DOHH2 (cell line): ENCODE measurements around the gene MCF2L2.

ENCODE experiments used
- H3F3A ChIP-seq: fragments of 200-600 bp; sonication (generic), shearing (Covaris generic); 2 replicates; pipeline ENCODE4 v1.6.0; 2016; ENCODE audit warnings: antibody characterized with exemption, mild to moderate bottlenecking; ENCODE audit not compliant: control insufficient read depth, insufficient read depth
- H3K27ac ChIP-seq: fragments of 200-600 bp; sonication (generic); 2 replicates; pipeline ENCODE4 v1.5.1; 2014; ENCODE audit warnings: low read depth, mild to moderate bottlenecking, low read length, moderate library complexity
- H3K27me3 ChIP-seq: fragments of 200-600 bp; sonication (generic); 2 replicates; pipeline ENCODE4 v1.6.1; 2014; ENCODE audit warnings: mild to moderate bottlenecking, low read length, mixed read lengths; ENCODE audit not compliant: control insufficient read depth
- H3K36me3 ChIP-seq: fragments of 200-600 bp; sonication (generic); 2 replicates; pipeline ENCODE4 v1.6.1; 2014; ENCODE audit warnings: mild to moderate bottlenecking, low read length, moderate library complexity, mixed read lengths; ENCODE audit not compliant: control insufficient read depth
- H3K4me1 ChIP-seq: fragments of 200-600 bp; sonication (generic); 2 replicates; pipeline ENCODE4 v1.6.1; 2014; ENCODE audit warnings: mild to moderate bottlenecking, low read length, mixed read lengths; ENCODE audit not compliant: control insufficient read depth
- H3K4me2 ChIP-seq: fragments of 200-600 bp; sonication (generic); 2 replicates; pipeline ENCODE4 v1.6.0; 2014; ENCODE audit warnings: mild to moderate bottlenecking, low read length, moderate library complexity
- H3K4me3 ChIP-seq: fragments of 200-600 bp; sonication (generic); 2 replicates; pipeline ENCODE4 v1.5.1; 2014; ENCODE audit warnings: mild to moderate bottlenecking, low read length, mixed read lengths
- H3K79me2 ChIP-seq: fragments of 200-600 bp; sonication (generic); 2 replicates; pipeline ENCODE4 v1.6.1; 2014; ENCODE audit warnings: mild to moderate bottlenecking, low read length, mixed read lengths; ENCODE audit not compliant: control insufficient read depth
- H3K9me2 ChIP-seq: fragments of 200-600 bp; sonication (generic); replicated peaks from 2 replicates; pipeline ENCODE4 v1.6.1; 2014; ENCODE audit warnings: mild to moderate bottlenecking, low read length, mixed read lengths; ENCODE audit not compliant: control insufficient read depth
- H3K9me3 ChIP-seq: fragments of 200-600 bp; sonication (generic); 2 replicates; pipeline ENCODE4 v1.6.1; 2014; ENCODE audit warnings: antibody characterized with exemption, low read length, mixed read lengths; ENCODE audit not compliant: control insufficient read depth, insufficient read depth
- H4K20me1 ChIP-seq: fragments of 200-600 bp; sonication (generic); 2 replicates; pipeline ENCODE4 v1.6.0; 2014; ENCODE audit warnings: low read depth, mild to moderate bottlenecking, antibody characterized with exemption, low read length, moderate library complexity; ENCODE audit not compliant: control insufficient read depth, insufficient read depth
- EZH2phosphoT487 ChIP-seq: fragments of 200-600 bp; sonication (generic); IDR thresholded peaks from 2 replicates; pipeline ENCODE4 v1.6.1; 2017; ENCODE audit warnings: borderline replicate concordance, mild to moderate bottlenecking, antibody characterized with exemption, low read length, moderate library complexity, mixed read lengths
- TF ChIP-seq, protein P1 (sequence below): fragments of 200-600 bp; sonication (generic); IDR thresholded peaks from one replicate; pipeline ENCODE4 v1.5.1; 2014; ENCODE audit warnings: antibody characterized with exemption, mild to moderate bottlenecking, low read depth, low read length; ENCODE audit not compliant: poor library complexity, severe bottlenecking

MCF2L2 gene

DNA sequence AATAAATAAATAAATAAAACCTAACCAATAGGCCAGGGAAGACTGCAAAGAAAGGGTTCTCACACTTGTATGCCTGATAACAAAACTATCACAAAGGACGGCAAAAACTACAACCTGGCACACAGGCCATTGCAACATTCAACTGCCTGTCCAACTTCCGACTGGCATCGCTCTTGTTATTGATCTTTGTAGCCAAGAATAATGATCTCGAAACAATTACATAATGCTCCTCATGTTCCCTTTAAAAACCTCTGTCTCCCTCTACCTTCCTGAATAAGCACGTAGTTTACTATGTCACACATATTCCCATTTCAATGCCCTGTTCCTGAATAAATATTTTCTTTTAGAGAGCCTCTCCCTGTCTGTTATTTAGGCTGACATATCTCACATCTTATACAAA, 101.1 kb downstream of the MCF2L2 start:
- H3K27me3 ChIP-seq: peaks cover 10% of the 10 kb centered on the region
- no peaks in the 10 kb centered on the region for H3K9me2 ChIP-seq
- H3F3A ChIP-seq: no peaks in the 10 kb centered on the region
- no peak overlapping the region for H3K4me3 ChIP-seq
- no peaks in the 10 kb centered on the region for H3K36me3 ChIP-seq
- no peaks in the 10 kb centered on the region for H3K4me1 ChIP-seq
- H3K4me2 ChIP-seq: no peak overlapping the region
- no peaks in the 10 kb centered on the region for H3K9me3 ChIP-seq
- no peak overlapping the region for H3K27ac ChIP-seq
- H3K79me2 ChIP-seq: no peaks in the 10 kb centered on the region
- H4K20me1 ChIP-seq: no peaks in the 10 kb centered on the region
- TF ChIP-seq EZH2phosphoT487: no peak
- TF ChIP-seq, protein P1, sequence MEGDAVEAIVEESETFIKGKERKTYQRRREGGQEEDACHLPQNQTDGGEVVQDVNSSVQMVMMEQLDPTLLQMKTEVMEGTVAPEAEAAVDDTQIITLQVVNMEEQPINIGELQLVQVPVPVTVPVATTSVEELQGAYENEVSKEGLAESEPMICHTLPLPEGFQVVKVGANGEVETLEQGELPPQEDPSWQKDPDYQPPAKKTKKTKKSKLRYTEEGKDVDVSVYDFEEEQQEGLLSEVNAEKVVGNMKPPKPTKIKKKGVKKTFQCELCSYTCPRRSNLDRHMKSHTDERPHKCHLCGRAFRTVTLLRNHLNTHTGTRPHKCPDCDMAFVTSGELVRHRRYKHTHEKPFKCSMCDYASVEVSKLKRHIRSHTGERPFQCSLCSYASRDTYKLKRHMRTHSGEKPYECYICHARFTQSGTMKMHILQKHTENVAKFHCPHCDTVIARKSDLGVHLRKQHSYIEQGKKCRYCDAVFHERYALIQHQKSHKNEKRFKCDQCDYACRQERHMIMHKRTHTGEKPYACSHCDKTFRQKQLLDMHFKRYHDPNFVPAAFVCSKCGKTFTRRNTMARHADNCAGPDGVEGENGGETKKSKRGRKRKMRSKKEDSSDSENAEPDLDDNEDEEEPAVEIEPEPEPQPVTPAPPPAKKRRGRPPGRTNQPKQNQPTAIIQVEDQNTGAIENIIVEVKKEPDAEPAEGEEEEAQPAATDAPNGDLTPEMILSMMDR: no peak

DNA sequence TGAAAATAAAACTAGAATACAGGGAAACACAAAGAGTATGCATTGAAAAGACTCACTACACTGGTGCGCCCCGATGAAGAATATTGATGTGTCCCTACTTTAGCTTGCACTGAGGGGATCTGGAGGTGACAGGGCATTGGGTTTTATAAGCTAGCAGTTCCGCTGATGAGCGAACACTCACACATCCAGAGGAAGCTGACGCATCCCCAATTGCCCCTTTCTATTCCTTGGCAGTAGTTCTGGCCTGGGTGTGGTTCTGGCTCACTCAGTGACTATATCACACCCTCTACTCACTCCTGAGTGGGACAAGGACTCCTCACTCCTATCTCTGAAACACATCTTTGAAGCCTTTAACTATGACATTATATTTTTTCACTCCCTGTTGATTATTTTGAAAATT, 104.3 kb downstream of the MCF2L2 start:
- no peak overlapping the region for H3K27ac ChIP-seq
- H3K27me3 ChIP-seq: peaks cover 9% of the 10 kb centered on the region
- no peaks in the 10 kb centered on the region for H3K36me3 ChIP-seq
- no peaks in the 10 kb centered on the region for H3F3A ChIP-seq
- no peaks in the 10 kb centered on the region for H3K9me3 ChIP-seq
- H3K9me2 ChIP-seq: no peaks in the 10 kb centered on the region
- H3K4me1 ChIP-seq: no peaks in the 10 kb centered on the region
- no peak overlapping the region for H3K4me2 ChIP-seq
- no peak overlapping the region for H3K4me3 ChIP-seq
- TF ChIP-seq EZH2phosphoT487: no peak
- TF ChIP-seq, protein P1: no peak
- H3K79me2 ChIP-seq: no peaks in the 10 kb centered on the region
- H4K20me1 ChIP-seq: no peaks in the 10 kb centered on the region

DNA sequence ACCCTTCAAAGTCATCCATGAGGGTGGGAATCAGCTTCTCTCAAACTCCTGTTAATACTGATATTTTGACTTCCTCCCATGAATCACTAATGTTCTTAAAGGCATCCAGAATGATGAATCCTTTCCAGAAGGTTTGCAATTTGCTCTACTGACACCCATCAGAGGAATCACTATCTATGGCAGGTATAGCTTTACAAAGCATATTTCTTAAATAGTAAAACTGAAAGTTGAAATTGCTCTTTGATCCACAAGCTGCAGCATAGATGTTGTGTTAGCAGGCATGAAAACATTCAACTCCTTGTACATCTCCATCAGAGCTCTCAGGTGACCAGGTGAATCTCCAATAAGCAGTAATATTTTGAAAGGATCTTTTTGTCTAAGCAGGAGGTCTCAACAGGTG, 109.0 kb downstream of the MCF2L2 start:
- H3K27me3 ChIP-seq: 0 out of 2 replicates have a peak, but pooled peaks cover 5% of the 10 kb centered on the region
- no peaks in the 10 kb centered on the region for H3K9me3 ChIP-seq
- H3F3A ChIP-seq: no peaks in the 10 kb centered on the region
- H4K20me1 ChIP-seq: no peaks in the 10 kb centered on the region
- no peaks in the 10 kb centered on the region for H3K9me2 ChIP-seq
- H3K4me2 ChIP-seq: no peak overlapping the region
- TF ChIP-seq, protein P1: no peak
- TF ChIP-seq EZH2phosphoT487: no peak
- H3K27ac ChIP-seq: no peak overlapping the region
- no peaks in the 10 kb centered on the region for H3K36me3 ChIP-seq
- no peaks in the 10 kb centered on the region for H3K4me1 ChIP-seq
- H3K4me3 ChIP-seq: no peak overlapping the region
- H3K79me2 ChIP-seq: no peaks in the 10 kb centered on the region

DNA sequence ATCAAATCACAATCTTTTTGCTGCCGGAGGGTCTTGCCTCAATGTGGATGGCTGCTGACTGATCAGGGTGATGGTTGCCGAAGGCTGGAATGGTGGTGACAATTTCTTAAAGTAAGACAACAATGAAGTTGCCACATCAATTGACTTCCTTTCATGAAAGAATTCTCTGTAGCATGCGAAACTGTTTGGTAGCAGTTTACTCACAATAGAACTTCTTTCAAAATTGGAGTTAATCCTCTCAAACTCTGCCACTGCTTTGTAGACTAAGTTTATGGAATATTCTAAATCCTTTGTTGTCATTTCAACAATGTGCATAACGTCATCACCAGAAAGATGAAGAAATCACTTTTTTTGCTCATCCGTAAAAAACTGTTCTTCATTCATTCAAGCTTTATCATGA, 109.5 kb downstream of the MCF2L2 start:
- Histone ChIP-seq H3K4me2 (no peak overlapping the region), H3K4me1 (no peaks in the 10 kb centered on the region), H4K20me1 (no peaks in the 10 kb centered on the region), H3K27me3 (0 out of 2 replicates have a peak, but pooled peaks cover 5% of the 10 kb centered on the region), H3K36me3 (no peaks in the 10 kb centered on the region), H3F3A (no peaks in the 10 kb centered on the region), H3K9me3 (no peaks in the 10 kb centered on the region), H3K9me2 (no peaks in the 10 kb centered on the region), H3K79me2 (no peaks in the 10 kb centered on the region), H3K4me3 (no peak overlapping the region), H3K27ac (no peak overlapping the region)
- TF ChIP-seq EZH2phosphoT487: no peak
- TF ChIP-seq, protein P1: no peak
